Measurements from ENCODE around the gene CDCA7L.

Gene CDCA7L, protein sequence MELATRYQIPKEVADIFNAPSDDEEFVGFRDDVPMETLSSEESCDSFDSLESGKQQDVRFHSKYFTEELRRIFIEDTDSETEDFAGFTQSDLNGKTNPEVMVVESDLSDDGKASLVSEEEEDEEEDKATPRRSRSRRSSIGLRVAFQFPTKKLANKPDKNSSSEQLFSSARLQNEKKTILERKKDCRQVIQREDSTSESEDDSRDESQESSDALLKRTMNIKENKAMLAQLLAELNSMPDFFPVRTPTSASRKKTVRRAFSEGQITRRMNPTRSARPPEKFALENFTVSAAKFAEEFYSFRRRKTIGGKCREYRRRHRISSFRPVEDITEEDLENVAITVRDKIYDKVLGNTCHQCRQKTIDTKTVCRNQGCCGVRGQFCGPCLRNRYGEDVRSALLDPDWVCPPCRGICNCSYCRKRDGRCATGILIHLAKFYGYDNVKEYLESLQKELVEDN

DNA sequence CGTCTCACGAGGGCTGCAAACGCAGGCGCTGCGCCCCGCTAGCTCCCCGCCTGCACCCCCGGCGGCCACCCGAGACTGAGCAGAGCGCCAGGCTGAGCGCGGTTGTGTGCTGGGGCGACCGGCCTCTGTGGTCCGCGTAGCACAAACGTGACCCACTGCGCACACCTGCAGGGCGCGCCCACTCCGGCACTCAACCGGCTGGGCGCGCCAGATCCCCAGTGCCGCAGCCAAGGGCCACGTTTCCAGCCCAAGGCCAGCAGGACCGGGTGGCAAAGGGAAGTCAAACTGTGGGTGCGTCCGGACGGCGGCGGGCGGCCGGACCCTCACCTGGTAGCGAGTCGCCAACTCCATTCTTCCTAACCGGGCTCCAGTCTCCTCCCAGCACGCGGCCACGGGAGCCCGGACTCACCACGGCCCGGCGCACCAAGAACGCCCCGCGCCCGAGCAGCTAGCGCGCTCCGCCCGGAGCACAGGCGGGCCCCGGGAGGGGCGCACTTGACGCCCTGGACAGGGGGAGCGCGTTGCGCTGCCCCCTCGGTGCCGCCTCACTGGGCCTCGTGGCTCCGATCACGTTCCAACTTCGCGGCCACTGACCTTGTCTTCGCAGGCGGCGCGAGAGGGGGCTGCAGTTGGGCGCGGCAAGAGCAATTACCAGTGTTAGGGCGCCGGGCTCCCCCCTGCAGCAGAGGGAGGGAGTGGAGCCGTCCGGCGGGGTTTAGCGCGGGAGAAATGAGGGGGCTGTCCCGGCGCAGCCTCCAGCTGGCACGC, at the start of gene CDCA7L:
TSS of gene CDCA7L (minus strand) at position 446 of the 768 bp plus-strand sequence. CDS start at position 351, 95 bp downstream.
- DNase-seq, result peak; percentile 40 to 81

DNA sequence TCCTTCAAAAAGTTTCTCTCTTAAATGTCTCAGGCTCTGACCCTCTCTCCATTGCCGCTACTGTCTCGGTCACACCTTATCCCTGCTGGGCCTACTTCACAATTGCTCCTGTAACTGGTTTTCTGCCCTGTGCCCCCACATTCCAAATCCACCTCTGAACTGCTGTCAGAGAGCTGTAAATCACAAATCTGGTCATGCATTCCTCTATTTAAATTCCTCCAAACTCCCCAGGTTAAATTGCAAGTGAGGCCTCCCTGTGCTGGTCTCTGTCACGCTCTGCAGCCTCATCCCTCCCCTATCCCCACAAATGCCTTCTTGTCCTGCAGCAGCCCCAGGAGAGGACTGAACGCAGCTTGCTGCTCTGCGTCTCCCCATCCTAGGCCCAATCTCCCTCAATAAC, 40.4 kb upstream of the CDCA7L start:
- DNase-seq, result no peak

DNA sequence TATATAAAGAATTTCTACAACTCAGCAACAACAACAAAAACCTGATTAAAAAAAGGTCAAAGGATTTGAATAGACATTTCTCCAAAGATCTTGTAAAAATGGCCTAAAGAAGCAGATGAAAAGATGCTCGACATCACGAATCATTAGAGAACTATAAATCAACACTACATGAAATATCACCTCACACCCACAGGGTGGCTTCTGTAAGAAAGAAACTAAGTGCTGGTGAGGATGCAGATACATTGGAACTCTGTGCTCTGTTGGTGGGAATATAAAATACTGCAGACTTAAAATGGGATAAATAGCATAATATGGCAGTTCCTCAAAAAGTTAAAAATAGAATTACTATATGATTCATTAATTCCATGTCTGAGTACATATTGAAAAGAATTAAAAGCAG, 38.3 kb upstream of the CDCA7L start:
- no peak for DNase-seq

DNA sequence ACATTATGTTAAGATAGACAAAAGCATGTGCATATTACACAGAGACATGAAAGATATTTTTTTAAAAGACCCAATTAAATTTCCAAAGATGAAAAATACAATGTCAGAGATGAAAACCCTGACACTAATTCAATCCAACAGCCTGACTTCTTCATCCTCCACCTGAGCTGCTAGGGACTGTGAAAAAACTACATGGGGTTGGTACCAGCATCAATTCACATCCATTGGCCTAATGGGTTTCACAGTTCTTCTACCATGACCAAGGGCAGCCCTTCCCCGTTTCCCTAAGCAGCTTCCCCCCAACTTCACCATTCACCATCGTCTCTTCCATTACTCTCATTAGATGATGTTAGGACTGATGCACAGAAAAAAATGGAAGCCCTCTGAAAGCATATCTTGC, 37.4 kb upstream of the CDCA7L start:
- no peak for DNase-seq

DNA sequence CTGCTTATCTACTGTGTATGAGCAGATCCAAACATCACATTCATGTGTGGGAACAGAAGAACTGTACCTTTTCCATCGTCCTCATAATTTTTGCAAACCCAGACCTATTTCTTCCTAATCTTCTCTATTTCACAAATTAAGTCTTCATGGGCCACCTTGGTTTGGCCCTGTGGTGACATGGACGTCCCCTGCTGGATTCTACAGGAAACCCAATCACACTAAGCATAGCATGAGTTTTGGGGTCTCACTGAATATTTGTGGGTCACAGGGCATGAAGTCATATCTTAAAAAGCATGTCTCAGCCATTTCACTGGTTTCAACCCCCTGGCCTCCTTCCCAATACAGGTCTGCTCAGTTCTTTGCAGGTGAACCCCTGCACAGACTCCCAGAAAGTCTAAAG, 35.8 kb upstream of the CDCA7L start:
- DNase-seq, result no peak

DNA sequence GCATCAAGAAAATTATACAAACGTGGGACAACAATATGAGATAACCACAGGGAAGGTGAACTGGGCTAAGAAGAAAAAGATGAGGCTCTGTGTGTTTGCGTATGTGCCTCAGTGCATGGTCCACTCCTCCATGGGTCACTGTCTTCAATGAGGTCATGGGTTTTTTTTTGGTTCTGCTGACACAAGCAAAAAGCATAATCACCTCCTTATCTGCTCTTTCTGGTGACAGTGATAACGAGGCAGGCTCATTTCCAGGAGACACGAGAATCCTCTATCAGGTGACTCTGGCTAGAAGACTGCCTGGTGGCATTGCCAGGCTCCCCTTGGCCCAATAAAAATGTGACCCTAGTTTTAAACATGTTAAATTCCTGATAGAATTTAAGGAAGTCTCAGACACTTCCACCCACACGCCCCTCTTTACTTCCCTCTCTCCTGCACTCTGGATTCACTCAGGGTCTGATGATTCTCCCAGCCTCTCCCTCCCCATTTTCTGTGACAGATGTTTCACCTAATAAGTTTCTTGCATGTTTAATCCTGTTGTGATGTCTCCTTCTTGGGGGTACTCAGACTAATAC, 35.3 kb upstream of the CDCA7L start:
- no peak for DNase-seq

DNA sequence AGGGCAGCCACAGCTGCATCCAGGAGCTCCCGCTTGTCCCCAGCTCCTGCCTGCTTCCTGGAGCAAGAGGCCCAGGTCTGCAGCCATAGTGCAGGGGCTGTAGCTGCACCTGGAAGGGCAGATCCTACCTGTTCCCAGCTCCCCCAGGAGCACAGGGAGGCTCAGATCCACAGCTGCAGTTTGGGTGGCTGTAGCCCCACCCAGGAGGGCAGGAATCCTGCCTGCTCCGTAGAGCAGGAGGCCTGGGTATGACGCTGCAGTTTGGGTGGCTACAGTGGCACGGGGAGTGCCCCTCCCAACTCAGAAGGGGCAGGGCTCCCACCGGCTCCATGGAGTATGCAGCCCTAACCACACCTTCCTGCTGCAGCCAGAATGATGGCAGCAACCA, 26.7 kb upstream of the CDCA7L start:
- DNase-seq, result no peak

DNA sequence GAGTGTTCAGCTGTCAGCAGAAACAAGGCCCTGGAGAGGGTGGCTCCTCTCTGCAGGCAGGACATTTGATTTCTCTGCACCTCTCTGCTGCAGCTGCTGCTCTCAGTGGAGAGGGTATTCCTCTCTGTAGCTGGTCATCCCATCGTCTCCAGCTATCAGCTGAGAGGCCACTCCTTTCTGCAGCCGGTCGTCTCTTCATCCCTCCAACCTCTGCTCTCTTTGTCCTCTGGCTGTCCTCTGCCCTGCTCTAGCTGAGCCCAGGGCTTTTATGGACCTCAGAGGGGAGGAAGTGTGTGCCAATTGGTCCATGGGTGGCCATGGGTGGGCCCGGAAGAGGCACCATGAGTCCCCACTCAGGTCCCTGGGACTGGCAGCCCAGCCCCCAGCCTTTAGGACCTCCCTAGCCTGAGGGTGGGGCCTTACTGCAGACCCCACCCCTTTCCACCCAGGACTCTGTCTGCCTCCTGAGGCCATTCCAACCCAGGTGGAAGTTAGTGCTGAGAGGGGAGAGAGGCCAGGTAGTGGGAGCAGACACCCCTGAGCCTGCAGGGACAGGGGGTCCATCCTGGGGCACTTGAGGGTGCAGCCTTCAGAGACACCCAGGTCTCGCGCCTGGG, 26.2 kb upstream of the CDCA7L start:
- DNase-seq, result no peak

DNA sequence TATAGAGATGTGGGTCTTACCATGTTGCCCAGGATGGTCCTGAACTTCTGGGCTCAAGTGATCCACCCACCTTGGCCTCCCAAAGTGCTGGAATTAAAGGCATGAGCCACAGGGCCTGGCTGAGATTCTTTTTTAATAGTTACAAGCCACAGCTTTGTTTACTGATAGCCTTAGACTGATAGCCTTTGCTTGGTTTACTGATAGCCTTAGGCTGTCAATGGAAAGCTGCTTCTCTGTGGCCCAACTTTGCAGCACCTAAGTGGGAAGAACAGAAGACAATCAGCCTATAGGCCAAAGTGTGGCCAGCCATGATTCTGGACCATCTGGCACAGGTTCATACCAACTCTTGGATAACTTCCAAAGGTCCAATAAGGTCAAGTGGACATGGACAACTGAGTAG, 24.1 kb upstream of the CDCA7L start:
- no peak for DNase-seq

DNA sequence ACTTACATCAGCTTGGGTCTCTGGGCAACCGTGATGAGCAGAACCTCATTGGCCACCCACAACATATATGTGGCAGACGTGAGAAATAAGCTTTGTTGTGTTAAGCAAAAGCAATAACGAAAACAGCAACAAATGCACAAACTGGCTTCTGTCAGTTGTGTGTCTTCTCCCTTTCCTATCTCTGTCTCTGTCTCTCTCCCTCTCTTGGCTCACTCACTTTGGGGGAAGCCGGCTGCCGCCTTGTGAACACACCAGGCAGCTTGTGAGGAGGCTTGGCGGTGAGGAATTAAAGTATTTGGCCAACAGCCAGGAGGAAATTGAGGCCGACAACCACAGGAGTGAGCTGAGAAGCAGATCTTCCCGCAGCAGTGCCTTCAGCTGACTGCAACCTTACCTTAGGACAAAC, 21.9 kb upstream of the CDCA7L start:
- peak; percentile 36 to 37 for DNase-seq

DNA sequence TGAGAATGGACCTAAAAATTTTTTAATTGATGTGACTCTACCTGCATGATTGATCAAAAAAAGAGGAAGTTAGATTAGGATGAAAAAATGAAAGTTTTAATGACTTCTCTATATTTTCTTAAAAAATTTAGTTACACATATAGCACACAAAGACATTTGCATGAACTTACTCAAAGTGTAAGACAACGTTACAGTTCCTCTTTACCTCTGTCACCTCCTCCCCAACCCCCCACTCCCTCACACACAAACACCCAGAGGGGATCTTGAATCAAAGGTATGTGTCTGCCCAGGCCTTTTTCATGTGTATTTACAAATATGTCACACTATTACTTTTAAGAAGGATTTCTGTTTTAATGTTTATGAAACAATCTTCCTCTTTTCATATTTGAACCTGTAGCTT, 20.6 kb upstream of the CDCA7L start:
- peak in 1 of 2 donors; percentile 68 for DNase-seq

DNA sequence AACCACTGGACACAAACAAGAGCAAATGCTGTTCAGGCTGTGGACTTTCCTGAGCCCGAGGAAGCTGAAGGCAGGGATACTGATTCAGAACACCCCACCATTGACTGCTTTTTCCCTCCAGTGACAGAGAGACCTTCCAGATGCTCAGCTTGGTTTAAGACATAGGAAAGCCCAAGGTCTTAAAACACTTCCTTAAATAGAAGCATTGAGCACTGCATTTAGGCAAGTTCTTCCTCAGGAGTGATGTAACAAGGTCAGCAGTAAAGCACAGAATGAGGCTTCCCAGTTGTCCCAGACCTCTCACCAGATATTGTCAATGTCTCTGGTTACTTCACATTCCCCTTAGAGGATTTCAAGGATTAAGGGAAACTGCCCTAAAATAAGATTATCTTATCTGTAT, 19.6 kb upstream of the CDCA7L start:
- no peak for DNase-seq

DNA sequence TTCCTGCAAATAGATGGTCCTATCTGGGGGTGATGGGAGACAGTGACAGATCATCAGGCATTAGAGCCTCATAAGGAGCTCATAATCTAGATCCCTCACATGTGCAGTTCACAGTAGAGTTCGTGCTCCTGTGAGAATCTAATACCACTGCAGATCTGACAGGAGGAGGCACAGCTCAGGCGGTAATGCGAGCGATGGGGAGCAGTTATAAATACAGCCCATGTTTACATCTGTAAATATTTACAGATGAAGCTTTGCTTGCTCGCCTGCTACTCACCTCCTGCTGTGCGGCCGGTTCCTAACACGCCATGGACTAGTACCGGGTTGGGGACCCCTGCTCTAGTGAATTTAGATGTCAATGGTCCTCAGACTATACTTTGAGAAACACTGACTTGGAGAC, 17.0 kb upstream of the CDCA7L start:
- no peak for DNase-seq

DNA sequence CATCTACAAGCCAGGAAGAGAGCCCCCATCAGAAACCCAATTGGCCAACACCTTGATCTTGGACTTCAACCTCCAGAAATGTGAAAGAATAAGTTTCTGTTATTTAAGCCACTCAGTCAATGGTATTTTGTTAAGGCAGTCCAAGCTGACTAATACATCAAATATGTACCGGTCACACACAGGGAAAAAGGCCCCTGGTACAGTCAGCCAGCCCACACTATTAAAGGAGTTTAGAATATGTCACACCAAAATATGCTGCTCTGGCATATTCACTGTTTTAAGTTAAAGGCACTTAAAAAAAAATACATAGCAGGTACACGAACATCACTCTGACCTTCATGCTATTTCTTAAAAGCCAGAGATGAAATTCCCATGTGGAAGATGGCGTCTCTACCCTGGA, 15.2 kb upstream of the CDCA7L start:
- no peak for DNase-seq

DNA sequence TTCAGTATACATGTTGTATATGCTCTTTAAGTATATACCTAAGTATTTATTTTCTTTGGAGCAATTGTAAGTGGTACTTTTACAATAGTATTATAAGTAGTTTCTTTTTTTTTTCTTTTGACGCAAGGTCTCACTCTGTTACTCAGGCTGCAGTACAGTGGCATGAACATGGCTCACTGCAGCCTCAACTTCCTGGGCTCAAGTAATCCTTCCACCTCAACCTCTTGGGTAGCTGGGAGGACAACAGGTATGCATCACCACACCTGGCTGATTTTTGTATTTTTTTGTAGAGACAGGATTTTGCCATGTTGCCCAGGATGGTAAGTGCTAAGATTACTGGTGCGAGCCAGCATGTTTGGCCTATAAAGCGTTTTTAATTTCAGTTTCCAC, 13.7 kb upstream of the CDCA7L start:
- no peak for DNase-seq

DNA sequence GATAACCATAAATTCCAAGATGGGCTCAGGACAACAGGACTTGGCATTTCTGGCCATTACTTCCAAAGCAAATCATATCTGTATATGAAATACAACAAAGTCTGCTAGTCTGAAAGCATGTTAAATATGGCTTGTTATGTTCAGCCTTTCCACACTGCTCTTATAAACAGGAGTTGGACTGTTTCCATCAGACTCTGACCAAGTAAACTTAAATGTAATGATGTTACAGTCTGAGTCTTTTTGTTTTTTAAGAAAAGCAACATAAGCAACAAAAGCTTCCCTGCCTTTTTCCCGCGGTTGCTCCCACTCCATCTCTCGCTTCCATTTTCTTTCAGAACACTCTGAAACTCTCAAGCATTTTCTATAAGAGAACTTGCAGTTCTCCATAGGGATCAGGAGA, 8.1 kb upstream of the CDCA7L start:
- DNase-seq, result no peak

DNA sequence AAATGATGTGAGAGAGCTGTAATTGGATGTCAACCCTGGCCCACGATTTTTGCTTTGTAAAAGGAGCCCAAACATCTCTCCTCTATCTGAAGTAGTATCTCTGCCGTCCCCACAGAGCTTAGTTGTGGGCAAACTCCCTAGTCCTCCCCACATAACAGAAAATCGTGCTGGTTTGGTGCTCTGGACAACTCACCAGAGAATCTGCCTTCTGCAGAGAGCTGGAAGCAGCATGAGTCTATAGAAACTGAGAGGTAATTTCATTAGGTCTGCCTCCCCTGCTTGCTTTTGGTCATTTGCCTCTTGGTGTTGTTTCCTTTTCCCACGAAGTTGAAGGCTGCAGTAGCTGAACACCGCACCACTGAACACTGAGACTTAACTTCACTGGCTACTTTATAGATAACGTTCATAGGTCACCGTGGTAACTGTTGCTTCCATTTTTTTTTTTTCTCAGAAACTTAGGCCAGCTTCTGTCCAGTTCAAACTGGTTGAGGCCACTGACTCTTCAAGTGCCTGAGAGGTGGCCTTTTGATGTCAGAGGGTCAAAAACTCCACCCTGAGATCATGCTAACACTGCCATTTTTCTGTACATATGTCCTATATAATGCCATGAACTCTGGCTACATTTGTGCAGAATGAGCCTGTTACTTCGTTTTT, 3.3 kb upstream of the CDCA7L start:
- DNase-seq, result no peak

DNA sequence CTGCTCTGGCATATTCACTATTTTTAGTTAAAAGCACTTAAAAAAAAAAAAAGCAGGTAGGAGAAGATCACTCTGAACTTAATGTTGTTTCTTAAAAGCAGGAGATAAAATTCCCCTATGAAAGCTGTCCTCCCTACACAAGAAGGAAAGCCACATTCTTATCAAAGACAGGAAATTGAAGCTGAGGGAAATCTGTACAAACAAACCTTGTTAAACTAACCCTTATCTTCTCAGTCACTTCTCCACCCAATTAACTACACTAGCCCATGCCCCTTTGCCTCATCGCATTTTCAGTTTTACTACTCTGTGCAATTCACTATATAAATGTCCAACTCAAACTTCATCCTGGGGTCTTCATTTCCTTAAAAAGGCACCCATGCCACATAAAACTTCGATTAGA, 2.7 kb upstream of the CDCA7L start:
- DNase-seq, result no peak

DNA sequence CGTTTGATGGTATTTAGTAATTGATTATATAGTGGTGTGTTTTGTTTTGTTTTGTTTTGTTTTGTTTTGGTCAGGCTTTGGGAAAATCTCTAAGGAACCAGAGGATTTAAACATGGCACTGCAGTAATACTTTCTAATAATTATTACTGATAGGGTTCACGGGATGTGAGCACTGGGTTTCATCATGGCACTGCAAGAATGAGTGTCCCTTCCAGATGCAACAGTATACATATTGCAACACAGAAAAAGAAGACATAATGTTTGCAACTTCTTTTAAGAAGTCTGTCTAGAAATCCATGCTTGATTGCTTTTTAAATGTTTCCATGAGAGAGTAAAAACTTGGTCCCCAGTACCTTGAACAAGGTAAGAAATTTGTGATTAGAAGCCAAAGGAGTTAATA, 2.2 kb upstream of the CDCA7L start:
- DNase-seq, result no peak

DNA sequence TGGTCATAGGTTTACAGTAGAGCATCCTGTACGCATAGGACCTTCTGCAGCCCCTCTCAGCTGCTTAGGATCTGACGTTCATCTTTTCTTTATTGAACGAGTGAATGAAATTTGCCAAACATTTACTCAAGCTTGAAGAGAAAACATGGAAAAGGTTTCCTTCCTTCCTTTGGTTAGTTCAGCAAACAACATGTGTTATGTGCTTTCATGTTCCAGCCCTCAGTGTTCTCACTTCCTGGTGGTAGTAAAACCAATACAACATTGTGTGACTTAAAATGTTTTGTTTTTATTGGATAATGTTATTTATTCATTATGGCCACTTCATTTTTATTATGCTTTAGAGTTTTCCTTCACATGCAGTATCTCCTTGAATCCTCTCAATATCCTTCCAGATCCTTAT, 1.4 kb upstream of the CDCA7L start:
- no peak for DNase-seq

DNA sequence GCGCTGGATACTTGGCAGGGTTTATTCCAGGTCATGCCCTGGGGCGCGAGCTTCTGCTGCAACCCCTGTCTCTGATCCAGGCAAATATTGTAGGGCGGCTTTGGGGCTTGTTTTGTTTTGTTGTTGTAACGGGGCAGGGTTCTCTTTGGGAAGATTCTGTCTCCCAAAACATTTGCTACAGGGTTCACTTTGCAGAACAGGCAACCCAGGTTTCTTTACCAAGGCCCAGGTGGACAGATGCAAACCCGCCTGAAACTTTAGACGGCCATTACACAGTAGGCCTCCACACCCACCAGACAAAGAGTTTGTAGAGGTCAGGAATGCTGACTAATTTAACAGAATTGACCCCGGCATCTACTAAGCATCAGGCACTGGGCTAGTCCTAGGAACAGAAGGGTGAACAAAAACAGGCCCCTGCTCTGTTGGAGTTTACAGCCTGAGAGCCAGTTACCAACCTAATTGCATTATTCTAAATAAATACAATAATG, 567 bp upstream of the CDCA7L start:
- DNase-seq, result no peak

DNA sequence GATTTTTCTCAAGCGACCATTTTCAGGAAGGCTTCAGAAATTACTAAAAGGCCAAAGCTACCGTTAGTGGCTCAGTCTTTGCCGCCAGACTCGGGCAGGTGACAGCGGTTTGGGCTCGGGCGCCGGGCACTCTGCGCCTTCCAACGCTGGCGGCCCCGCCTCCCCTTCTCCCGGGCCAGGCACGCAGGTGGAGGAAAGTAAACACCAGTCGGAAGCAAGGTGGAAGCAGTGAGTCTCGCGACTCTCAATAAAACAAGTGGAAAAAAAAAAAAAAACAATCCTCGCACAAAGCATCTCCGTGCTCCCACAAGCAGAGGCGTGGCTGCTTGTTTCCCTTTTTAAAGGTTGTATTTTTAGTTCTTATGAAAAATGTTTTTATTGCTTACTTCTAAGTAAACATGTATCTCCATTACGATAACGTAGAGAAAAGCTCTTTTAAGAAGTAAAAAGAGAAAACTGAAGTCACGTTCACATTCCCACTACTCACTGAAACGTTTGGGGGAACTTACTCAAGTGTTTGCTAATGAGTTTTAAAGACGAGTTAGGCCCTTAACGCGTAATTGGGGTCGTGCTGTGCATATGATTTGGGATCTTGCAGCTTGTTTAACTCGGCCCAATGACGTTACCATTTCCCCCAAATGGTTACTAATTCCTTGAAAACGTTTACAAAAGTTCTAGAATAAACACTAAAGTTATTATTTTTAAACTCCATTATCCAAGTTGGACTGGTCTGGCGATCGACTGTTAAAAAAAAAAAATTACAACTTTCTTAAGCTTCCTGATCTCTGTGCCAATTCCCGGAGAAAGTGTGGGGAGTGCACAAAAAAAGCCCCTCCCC, 864 bp downstream of the CDCA7L start:
- DNase-seq, result peak; percentile 7 to 30

Measured in CD4-positive, alpha-beta T cell treated with Interleukin-4 for 1 hour (primary cell).